ENCODE data around the gene KAZN.

DNA sequence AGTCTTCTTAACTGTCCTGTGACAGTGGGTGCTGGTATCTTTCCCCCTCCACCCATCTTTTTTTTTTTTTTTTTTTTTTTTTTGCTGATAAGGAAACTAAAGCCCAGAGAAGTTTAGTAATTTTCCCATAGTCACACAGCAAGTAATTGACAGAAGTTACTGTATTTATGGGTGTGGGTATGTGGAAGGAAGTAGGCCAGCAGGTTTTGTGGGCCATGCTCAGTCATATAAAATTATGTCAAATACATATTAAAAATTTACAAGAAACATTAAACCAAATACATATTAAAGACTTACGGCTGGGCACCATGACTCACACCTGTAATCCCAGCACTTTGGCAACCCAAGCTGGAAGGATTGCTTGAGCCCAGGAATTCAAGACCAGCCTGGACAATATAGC lies 51.5 kb downstream of the KAZN start:
- TF ChIP-seq RAD21 (IDR thresholded peaks at IDR 0.05; ENCODE audit: low read depth) (no peak), NFIC (IDR thresholded peaks at IDR 0.05) (no peak), EP300 (IDR thresholded peaks at IDR 0.05; ENCODE audit: borderline replicate concordance) (no peak)
